Activated CD4-positive, alpha-beta T cell treated with anti-CD3 and anti-CD28 coated beads, Interleukin-2, amount 10 ng/mL, durations not matched to agents 24 days and 14 days (primary cell): ENCODE data around the gene PDCL3. TPM values are rescaled to one million over a fixed set of nuclear protein-coding genes. Genes with fewer than 3 reads are reported as not detected.
A peak's percentile ranks its signal among the peaks of the same experiment; 100 is the strongest.

Experiments
- DNase-seq: peaks from one replicate; pipeline ENCODE4 v3.0.0; 2022
- H3K27ac Mint-ChIP-seq: one replicate; pipeline ENCODE4 v1.8.0; 2022; ENCODE audit warnings: mild to moderate bottlenecking, mixed read lengths
- H3K27me3 Mint-ChIP-seq: one replicate; pipeline ENCODE4 v1.8.0; 2022; ENCODE audit warnings: mixed read lengths
- H3K36me3 Mint-ChIP-seq: one replicate; pipeline ENCODE4 v1.8.0; 2022; ENCODE audit warnings: low read depth, mild to moderate bottlenecking, mixed read lengths
- H3K4me1 Mint-ChIP-seq: one replicate; pipeline ENCODE4 v1.8.0; 2021; ENCODE audit warnings: mixed read lengths
- H3K4me3 Mint-ChIP-seq: one replicate; pipeline ENCODE4 v1.8.0; 2022; ENCODE audit warnings: mild to moderate bottlenecking, moderate library complexity, mixed read lengths
- H3K9me3 Mint-ChIP-seq: one replicate; pipeline ENCODE4 v1.8.0; 2021; ENCODE audit warnings: mixed read lengths
- intact Hi-C: fragments of 100-400 bp; cut with micrococcal nuclease; formaldehyde crosslinking; loops from one replicate; pipeline ENCODE4 v1.15.1; 2023
- total RNA-seq: library from RNA; stranded (reverse); gene quantifications from 2 replicates; pipeline ENCODE4 v1.2.3, GENCODE V29; 2022

PDCL3 gene
- total RNA-seq, 1 donor from 2014 or later, result 42.2 TPM

DNA sequence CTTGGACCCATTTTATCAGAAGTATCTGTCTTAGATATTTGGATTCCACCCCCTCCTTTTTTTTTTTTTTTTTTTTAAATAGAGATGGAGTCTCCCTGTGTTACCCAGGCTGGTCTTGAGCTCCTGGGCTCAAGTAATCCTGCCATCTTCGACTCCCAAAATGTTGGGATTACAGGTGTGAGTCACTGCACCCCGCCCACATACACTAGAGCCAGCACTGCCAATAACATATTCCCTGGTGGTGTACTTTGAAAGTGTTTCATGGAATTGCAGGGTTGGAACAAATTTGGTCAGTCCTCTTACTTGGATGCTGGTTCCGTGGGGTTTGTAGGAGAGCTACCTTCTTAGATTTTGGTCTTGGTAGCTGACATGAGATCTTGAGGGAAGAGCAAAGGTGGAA is 15.0 kb downstream of the PDCL3 start:
- H3K27ac Mint-ChIP-seq, result no peak overlapping the region
- H3K4me1 Mint-ChIP-seq, result peaks cover 27% of the 10 kb centered on the region
- intact Hi-C loops, result no loop called here
- no peak overlapping the region for H3K4me3 Mint-ChIP-seq
- peaks cover 29% of the 10 kb centered on the region for H3K36me3 Mint-ChIP-seq
- no peak for DNase-seq
- H3K9me3 Mint-ChIP-seq, result no peaks in the 10 kb centered on the region
- no peaks in the 10 kb centered on the region for H3K27me3 Mint-ChIP-seq

DNA sequence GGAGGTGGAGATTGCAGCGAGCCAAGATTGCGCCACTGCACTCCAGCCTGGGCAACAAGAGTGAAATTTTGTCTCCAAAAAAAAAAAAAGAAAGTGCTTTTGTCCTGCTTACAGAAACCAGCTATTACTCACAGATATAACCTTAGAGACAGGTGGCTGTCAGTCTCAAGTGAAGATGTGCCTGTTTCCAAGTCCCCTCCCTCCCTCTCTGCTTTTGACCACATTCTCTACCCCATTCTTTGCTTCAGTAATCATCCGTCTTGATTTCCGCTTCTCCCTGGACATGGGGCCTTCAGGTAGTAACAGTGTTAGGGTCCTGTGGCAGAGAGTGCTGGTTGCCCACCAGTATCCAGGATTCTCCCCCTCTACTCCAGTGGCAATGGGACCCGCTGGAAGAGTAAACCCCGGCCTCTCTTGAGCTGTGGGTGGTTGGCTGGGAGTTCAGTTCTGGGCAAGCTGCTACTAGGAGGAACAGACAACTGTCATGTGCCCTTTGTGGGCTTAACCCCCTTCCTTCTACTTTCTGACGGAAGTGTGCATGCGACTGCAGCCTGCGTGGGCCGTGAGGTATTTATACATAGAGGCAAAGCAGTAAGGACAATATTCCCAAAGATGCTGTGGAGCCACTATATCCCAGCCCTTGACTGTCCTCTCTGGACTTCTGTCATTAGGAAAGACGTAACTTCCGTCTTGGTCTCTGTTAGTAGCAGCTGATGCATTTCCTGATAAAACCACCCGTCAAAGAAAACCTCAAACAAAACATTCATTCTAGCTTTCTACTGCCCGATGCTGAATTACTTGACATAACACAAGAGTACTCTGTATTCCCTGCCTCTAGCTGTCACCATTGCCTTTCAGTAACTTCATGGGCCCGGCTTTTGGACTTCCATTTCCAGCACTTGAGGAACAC is 17.8 kb downstream of the PDCL3 start:
- H3K9me3 Mint-ChIP-seq, result no peaks in the 10 kb centered on the region
- H3K4me1 Mint-ChIP-seq, result peaks cover 35% of the 10 kb centered on the region
- peaks cover 13% of the 10 kb centered on the region for H3K36me3 Mint-ChIP-seq
- H3K27ac Mint-ChIP-seq, result peak overlapping the region; percentile 89
- no peaks in the 10 kb centered on the region for H3K27me3 Mint-ChIP-seq
- peak; percentile 87 for DNase-seq
- intact Hi-C loops, result loop anchor here (1.0 kb wide), 1 partner anchor 17 kb away; no protein-coding TSS in a partner anchor
- H3K4me3 Mint-ChIP-seq, result peak overlapping the region; percentile 76

DNA sequence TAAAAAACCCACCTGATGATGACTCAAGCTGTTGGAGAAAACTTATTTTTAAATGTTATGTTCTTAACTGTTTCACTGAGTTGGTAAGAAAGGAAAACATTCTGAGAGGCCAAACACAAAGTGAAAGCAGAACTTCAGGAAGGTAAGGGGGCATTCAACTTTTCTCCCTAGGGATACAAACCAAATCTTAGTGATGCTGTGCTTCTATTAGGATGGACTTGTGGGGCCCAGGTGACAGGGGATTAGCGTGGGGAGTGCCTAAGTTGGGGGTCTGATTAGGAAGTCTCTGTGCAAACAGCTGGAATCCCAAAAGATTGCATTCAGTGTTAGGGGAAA is 18.5 kb downstream of the PDCL3 start:
- Mint-ChIP-seq H3K36me3 (peaks cover 9% of the 10 kb centered on the region), H3K4me3 (peak overlapping the region; percentile 76), H3K27me3 (no peaks in the 10 kb centered on the region), H3K4me1 (peaks cover 38% of the 10 kb centered on the region), H3K27ac (peak overlapping the region; percentile 89), H3K9me3 (no peaks in the 10 kb centered on the region)
- intact Hi-C loops, result no loop called here
- no peak for DNase-seq

- Mint-ChIP-seq H3K27ac (no peak overlapping the region), H3K4me3 (no peak overlapping the region), H3K27me3 (peaks cover 2% of the 10 kb centered on the region), H3K9me3 (no peaks in the 10 kb centered on the region), H3K4me1 (peaks cover 49% of the 10 kb centered on the region), H3K36me3 (peaks cover 2% of the 10 kb centered on the region)
- DNase-seq, result no peak
- intact Hi-C loops, result no loop called here
These were observed 22.0 kb downstream of the PDCL3 start for GRCh38 chr2:100584816-100585215.

DNA sequence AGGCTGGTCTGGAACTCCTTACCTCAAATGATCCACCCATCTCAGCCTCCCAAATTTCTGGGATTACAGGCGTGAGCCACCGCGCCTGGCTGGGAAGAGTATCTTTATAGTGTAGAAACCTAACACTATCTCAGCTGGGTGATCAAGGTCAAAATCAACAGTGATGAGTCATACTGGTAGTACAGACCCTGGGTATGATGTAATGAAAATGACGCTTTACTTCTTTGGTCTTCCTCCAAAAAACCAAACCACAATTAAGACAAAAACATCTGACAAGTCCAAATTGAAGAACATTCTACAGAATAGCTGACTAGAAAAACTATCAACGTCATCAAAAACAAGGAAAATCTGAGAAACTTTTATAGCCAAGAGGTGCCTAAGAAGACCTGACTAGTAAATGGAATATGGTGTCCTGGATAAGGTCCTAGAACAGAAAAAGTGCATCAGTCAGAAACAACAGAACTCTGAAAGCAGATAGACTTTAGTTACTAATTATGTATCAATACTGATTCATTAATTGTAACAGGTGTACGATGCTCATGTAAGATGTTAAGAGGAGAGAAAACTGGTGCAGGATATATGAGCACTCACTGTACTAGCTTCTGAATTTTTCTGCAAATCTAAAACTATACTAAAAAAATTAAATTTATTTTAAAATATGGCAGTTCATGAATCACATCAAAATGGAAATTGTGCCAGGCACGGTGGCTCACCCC is 25.4 kb downstream of the PDCL3 start:
- Mint-ChIP-seq H3K4me1 (peaks cover 39% of the 10 kb centered on the region), H3K27ac (peak overlapping the region; percentile 67), H3K27me3 (peaks cover 5% of the 10 kb centered on the region), H3K9me3 (no peaks in the 10 kb centered on the region), H3K4me3 (peak overlapping the region; percentile 32), H3K36me3 (no peaks in the 10 kb centered on the region)
- intact Hi-C loops, result loop anchor here (2.0 kb wide), 1 partner anchor 25 kb away; the partner anchor contains the start of gene PDCL3
- DNase-seq, result peak; percentile 85

- Mint-ChIP-seq H3K9me3 (no peaks in the 10 kb centered on the region), H3K4me1 (peaks cover 41% of the 10 kb centered on the region), H3K4me3 (no peak overlapping the region), H3K27me3 (peaks cover 5% of the 10 kb centered on the region), H3K36me3 (no peaks in the 10 kb centered on the region), H3K27ac (peak overlapping the region; percentile 58)
- no peak for DNase-seq
- intact Hi-C loops, result loop anchor here (2.0 kb wide), 1 partner anchor 27 kb away; the partner anchor contains the start of gene PDCL3
These were observed 26.7 kb downstream of the PDCL3 start for GRCh38 chr2:100589527-100589926.

DNA sequence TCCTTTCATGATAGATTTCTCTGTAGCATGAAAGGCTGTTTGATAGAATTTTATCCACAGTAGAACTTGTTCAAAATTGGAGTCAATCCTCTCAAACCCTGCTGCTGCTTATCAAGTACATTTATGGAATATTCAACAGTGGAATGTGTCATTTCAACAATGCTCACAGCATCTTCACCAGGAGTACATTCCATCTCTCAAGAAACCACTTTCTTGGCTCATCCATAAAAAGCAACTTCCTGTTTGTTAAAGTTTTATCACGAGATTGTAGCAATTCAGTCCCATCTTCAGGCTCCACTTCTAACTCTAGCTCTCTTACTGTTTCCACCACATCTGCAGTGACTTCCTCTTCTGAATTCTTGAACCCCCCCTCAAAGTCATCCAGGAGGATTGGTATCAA is 29.4 kb downstream of the PDCL3 start:
- intact Hi-C loops, result loop anchor here (10.0 kb wide), 1 partner anchor 613 kb away; no protein-coding TSS in a partner anchor
- Mint-ChIP-seq H3K4me1 (peaks cover 36% of the 10 kb centered on the region), H3K36me3 (no peaks in the 10 kb centered on the region), H3K27ac (no peak overlapping the region), H3K27me3 (peaks cover 5% of the 10 kb centered on the region), H3K9me3 (no peaks in the 10 kb centered on the region), H3K4me3 (no peak overlapping the region)
- no peak for DNase-seq

- DNase-seq, result no peak
- Mint-ChIP-seq H3K4me3 (no peak overlapping the region), H3K27ac (no peak overlapping the region), H3K4me1 (peaks cover 18% of the 10 kb centered on the region), H3K36me3 (no peaks in the 10 kb centered on the region), H3K27me3 (peaks cover 3% of the 10 kb centered on the region), H3K9me3 (no peaks in the 10 kb centered on the region)
- intact Hi-C loops, result loop anchor here (10.0 kb wide), 1 partner anchor 608 kb away; no protein-coding TSS in a partner anchor
These were observed 33.7 kb downstream of the PDCL3 start for GRCh38 chr2:100596465-100596864.

- DNase-seq, result no peak
- Mint-ChIP-seq H3K4me3 (no peak overlapping the region), H3K27ac (no peak overlapping the region), H3K27me3 (peaks cover 3% of the 10 kb centered on the region), H3K36me3 (no peaks in the 10 kb centered on the region), H3K9me3 (no peaks in the 10 kb centered on the region), H3K4me1 (peaks cover 12% of the 10 kb centered on the region)
- intact Hi-C loops, result loop anchor here (10.0 kb wide), 1 partner anchor 605 kb away; no protein-coding TSS in a partner anchor
These were observed 36.8 kb downstream of the PDCL3 start for GRCh38 chr2:100599566-100599965.

DNA sequence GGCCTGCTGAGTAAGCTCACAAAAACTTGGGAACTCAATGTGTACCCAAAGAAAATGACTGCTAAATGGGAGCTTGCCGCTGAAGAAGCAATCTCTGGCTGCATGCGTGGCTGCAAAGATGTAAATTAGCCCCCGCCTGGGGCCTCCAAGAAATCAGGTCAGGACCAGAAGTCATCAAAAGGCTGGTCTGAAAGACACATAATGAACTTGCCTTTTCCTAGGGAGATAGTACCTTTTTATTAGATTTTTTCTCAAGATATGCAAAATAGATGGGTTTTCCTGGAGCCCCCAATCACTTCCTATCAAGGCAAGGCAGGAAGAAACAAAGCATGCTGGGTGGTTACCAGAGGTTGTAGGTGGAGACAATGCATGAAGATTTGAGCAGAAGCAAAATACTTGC is 38.9 kb downstream of the PDCL3 start:
- no peaks in the 10 kb centered on the region for H3K36me3 Mint-ChIP-seq
- no peak overlapping the region for H3K4me3 Mint-ChIP-seq
- DNase-seq, result no peak
- H3K27ac Mint-ChIP-seq, result no peak overlapping the region
- intact Hi-C loops, result no loop called here
- peaks cover 4% of the 10 kb centered on the region for H3K27me3 Mint-ChIP-seq
- peaks cover 5% of the 10 kb centered on the region for H3K4me1 Mint-ChIP-seq
- no peaks in the 10 kb centered on the region for H3K9me3 Mint-ChIP-seq

DNA sequence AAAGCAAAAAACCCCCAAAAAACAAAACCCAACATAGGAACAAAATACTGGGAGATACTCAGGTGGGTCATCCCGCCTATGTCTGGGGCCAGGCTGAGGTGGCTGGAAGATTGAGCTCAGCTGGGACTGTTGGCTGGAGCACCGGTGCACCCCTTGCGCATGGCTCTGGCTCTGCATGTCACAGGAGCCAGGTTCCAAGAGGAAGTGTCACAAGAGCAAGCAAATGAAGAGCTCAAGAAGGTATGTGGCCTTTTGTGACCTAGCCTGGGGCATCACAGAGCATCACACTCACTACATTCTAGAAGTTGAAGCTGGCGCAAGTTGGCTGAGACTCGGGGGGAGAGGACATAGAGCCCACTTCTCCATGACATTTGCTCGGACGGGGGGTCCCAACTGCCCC is 40.6 kb downstream of the PDCL3 start:
- peaks cover 7% of the 10 kb centered on the region for H3K4me1 Mint-ChIP-seq
- H3K36me3 Mint-ChIP-seq, result no peaks in the 10 kb centered on the region
- intact Hi-C loops, result no loop called here
- H3K9me3 Mint-ChIP-seq, result no peaks in the 10 kb centered on the region
- peaks cover 4% of the 10 kb centered on the region for H3K27me3 Mint-ChIP-seq
- no peak for DNase-seq
- no peak overlapping the region for H3K27ac Mint-ChIP-seq
- H3K4me3 Mint-ChIP-seq, result no peak overlapping the region

DNA sequence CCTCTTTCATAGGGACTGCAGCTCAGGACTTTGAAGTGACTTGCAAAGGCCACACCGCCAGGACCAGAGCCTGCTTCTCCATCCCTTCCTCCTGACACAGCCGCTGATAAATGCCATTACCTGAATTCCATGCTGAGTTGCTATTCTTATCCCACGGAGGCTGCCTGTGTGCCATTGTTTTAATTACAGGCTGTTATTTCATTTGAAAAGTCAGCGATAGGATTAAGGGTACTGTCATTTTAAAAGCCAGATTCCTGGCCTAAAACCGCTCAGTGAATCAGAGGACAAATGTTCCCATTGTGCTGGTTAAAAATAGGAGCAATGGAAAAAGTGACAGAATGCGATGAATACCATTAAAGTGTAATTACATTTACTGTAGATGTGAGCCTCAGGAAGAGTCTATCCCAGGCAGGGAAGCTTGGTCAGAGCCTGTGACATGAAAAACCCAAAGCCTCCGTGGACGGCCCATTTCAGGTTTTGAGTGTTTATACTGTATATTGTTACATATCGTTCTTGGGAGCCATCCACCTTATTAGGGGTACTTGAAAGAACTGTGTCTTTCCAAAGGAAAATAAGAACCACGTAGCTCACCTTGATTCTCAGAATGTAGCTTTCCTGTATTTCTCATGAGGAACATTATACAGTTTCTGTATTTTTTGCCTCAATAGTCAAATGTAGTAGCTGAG is 41.3 kb downstream of the PDCL3 start:
- Mint-ChIP-seq H3K4me3 (no peak overlapping the region), H3K36me3 (no peaks in the 10 kb centered on the region), H3K4me1 (peaks cover 7% of the 10 kb centered on the region), H3K9me3 (no peaks in the 10 kb centered on the region), H3K27ac (no peak overlapping the region), H3K27me3 (peaks cover 2% of the 10 kb centered on the region)
- no peak for DNase-seq
- intact Hi-C loops, result no loop called here

- no peak for DNase-seq
- no peaks in the 10 kb centered on the region for H3K9me3 Mint-ChIP-seq
- H3K36me3 Mint-ChIP-seq, result no peaks in the 10 kb centered on the region
- H3K27me3 Mint-ChIP-seq, result peaks cover 2% of the 10 kb centered on the region
- H3K4me3 Mint-ChIP-seq, result no peak overlapping the region
- no peak overlapping the region for H3K27ac Mint-ChIP-seq
- peaks cover 7% of the 10 kb centered on the region for H3K4me1 Mint-ChIP-seq
- intact Hi-C loops, result no loop called here
These were observed 43.5 kb downstream of the PDCL3 start for GRCh38 chr2:100606332-100606725.
